Endothelial cell of umbilical vein (primary cell): Measurements from ENCODE around the gene ZDHHC11B.

Experiments
- EZH2 ChIP-seq: IDR thresholded peaks from 2 replicates; pipeline ENCODE4 v1.6.1; 2012; ENCODE audit warnings: borderline replicate concordance, low read depth, mild to moderate bottlenecking, moderate library complexity, low read length, inconsistent platforms; ENCODE audit not compliant: severe bottlenecking
- MYC ChIP-seq: IDR thresholded peaks from one replicate; pipeline ENCODE4 v1.6.1; 2011; ENCODE audit warnings: mild to moderate bottlenecking, low read depth, low read length
- POLR2A ChIP-seq: IDR thresholded peaks from 2 replicates; pipeline ENCODE4 v1.6.1; 2012; ENCODE audit warnings: low read depth, mild to moderate bottlenecking, control low read depth, low read length
- POLR2AphosphoS5 ChIP-seq: IDR thresholded peaks from 2 replicates; pipeline ENCODE4 v1.6.1; 2012; ENCODE audit warnings: low read depth, mild to moderate bottlenecking, control low read depth, low read length, moderate library complexity; ENCODE audit not compliant: insufficient read depth
- TF ChIP-seq, protein P1 (sequence below), 2 donors: IDR thresholded peaks; 1 replicate in 1 of 2; 2 replicates in 1 of 2; pipeline ENCODE4 v1.5.1; 2011; ENCODE audit warnings: low read length in 2 of 2, mild to moderate bottlenecking in 2 of 2, moderate library complexity in 2 of 2, control low read depth in 1 of 2, inconsistent platforms in 1 of 2, low read depth in 1 of 2; ENCODE audit not compliant: insufficient read depth in 1 of 2; ENCODE audit errors: extremely low read depth in 1 of 2

DNA sequence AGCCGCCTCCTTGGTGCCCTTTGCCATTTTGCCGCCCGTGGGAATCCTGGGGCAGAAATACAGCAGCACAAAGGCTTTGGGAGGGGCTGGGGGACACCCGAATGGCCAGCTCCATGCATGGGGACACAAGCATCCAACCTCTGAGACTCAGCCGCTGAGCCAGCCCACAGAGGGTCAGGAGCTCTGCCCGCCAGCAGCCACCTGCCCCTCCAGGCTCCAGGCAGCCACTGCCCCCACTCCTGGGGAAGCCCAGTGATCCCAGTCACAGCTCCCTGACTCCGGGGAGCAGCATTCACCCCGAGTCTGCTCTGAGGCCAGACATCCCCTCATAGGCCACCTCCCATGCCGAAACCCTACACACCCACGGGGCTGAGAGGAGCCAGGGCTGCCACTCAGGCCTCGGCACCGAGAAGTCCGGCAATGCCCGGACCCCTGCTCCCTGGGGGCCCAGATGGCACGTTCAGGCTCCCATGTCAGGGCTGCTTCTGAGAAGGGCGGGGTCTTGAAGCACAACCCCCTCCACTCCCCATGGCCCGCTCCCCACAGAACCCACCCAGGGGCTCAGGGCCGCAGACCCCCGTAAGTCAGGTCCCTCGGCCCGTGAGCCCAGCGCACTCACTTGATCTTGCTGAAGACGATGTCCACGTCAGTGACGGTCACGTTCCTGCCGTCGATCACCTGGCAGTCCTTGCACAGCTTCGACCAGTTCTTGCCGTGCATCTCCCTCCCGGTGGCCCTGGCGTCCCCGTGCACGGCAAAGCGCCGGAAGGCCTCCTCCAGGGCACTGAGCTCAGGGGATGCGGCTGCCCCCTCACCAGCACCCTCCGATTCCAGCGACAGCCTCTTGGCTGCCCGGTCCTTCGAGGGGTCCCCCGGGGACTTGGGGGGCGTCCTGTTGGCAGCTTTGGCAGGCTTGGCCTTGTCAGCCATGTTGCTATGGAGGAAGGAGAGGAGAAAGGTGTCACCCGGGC, 107.1 kb downstream of the ZDHHC11B start:
- TF ChIP-seq POLR2A (no peak), MYC (no peak), EZH2 (no peak), POLR2AphosphoS5 (no peak)
- TF ChIP-seq, protein P1, sequence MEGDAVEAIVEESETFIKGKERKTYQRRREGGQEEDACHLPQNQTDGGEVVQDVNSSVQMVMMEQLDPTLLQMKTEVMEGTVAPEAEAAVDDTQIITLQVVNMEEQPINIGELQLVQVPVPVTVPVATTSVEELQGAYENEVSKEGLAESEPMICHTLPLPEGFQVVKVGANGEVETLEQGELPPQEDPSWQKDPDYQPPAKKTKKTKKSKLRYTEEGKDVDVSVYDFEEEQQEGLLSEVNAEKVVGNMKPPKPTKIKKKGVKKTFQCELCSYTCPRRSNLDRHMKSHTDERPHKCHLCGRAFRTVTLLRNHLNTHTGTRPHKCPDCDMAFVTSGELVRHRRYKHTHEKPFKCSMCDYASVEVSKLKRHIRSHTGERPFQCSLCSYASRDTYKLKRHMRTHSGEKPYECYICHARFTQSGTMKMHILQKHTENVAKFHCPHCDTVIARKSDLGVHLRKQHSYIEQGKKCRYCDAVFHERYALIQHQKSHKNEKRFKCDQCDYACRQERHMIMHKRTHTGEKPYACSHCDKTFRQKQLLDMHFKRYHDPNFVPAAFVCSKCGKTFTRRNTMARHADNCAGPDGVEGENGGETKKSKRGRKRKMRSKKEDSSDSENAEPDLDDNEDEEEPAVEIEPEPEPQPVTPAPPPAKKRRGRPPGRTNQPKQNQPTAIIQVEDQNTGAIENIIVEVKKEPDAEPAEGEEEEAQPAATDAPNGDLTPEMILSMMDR (IDR thresholded peaks at IDR 0.05; ENCODE audit: extremely low read depth in 1 of 2, insufficient read depth in 1 of 2, low read depth in 1 of 2, low read length in 2 of 2): no peak
